Femur (tissue), 1 donor: ENCODE measurements around the gene PRR5.

ENCODE experiments used
- DNase-seq: peaks from one replicate; pipeline ENCODE4 v3.0.0-alpha.2; 2017

PRR5 gene

GRCh38 chr22:44719586-44720368 is 17.8 kb downstream of the PRR5 start:
- no peak for DNase-seq

GRCh38 chr22:44721213-44721612 is 19.2 kb downstream of the PRR5 start:
- no peak for DNase-seq

DNA sequence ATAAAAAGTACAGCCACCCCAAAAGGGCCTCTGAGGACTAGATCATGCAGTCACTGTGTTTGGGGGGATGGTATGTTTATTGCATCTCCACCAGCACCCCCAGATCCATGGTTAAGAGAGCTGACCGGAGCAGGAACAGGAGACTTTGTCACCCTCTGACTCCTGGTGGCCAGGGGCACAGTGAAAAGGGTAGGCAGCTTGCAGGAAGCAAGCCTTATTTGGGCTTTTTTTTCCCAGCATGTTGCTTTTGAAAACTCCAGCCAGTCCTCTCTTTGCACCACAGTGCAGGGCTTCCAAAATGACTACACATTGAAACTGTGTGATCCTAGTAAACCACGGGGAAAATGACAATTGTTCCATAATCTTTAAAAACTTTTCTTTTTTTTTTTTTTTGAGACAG is 20.6 kb downstream of the PRR5 start:
- no peak for DNase-seq

DNA sequence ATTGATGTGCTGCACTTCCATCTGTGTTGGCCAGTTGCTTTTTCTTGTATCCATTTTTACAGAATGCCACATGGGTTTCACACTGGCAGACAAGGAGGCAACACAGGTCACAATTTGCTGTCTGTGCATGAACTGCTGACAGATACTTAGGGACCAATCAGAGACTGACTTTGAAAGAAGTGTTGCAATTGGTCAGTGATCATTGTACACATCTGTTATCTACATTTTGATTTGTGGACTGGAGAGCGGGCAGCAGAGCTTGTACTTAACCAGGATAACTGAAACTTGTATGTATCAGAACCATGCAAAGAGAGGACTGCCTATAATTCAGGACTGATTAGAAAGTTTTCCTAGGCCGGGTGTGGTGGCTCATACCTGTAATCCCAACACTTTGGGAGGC is 21.8 kb downstream of the PRR5 start:
- DNase-seq: no peak

DNA sequence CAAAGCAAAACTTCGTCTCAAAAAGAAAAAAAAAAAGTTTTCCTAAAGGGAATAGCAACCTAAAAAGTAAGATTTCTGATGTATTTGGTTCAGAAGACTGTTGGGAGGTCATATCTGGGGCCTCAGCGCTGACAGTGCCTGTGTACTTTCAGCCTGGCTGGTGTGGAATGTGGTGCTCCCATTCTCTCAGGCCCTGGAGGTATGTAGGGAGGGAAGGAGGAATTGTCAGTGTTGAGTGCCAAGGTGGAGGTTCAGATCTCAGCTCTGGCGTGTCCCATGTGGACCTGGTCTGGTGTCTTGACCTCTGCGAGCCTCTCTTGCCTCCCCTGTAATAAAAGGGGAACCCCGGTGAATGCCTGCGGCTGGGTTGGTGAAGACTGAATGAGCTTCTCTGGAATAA is 22.4 kb downstream of the PRR5 start:
- no peak for DNase-seq

GRCh38 chr22:44724859-44725258 is 22.9 kb downstream of the PRR5 start:
- no peak for DNase-seq

DNA sequence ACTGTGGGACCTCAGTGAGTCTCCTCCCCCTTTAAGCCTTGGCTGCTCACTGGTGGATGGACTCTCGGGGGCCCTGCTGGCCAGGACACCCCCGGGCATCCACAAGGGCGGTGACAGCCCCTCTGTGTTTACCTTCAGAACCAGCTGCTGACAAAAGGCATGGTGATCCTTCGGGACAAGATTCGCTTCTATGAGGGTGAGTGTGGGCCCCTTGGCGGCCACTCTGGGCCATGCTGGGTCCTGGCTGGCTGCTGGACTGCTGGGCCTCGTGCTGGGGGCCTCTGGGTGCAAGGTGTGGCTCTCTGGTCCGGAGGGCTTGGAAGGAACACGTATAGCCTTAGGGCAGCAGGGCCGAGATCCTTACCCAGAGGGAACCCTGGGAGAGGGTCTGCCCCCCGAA is 24.4 kb downstream of the PRR5 start:
- DNase-seq: no peak

- DNase-seq: no peak
Measured at GRCh38 chr22:44727148-44727547, 25.1 kb downstream of the PRR5 start.

DNA sequence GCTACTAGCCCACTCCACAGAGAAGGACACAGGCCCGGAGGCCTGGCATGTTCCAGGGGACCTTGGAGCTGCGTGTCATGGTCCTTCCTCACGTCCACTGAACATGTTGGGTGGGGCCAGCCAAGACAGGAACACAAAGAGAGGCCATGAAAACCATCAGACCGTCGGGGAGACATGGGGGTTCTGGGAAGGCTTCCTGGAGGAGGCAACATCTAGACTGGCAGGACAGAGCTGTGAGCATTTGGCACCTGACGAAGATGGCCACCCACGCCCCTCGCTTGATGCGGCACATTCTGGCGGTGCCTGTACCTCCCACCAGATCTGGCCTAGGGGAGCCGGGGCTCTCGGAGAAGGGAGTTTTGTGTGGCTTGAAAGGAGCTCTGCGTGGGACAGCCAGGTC is 25.7 kb downstream of the PRR5 start:
- no peak for DNase-seq

- peak; percentile 86 for DNase-seq
Measured at GRCh38 chr22:44728761-44729324, 26.8 kb downstream of the PRR5 start.

- peak; percentile 91 for DNase-seq
Measured at GRCh38 chr22:44729391-44730021, 27.5 kb downstream of the PRR5 start.

GRCh38 chr22:44730022-44730393 is 28.0 kb downstream of the PRR5 start:
- peak; percentile 67 for DNase-seq

DNA sequence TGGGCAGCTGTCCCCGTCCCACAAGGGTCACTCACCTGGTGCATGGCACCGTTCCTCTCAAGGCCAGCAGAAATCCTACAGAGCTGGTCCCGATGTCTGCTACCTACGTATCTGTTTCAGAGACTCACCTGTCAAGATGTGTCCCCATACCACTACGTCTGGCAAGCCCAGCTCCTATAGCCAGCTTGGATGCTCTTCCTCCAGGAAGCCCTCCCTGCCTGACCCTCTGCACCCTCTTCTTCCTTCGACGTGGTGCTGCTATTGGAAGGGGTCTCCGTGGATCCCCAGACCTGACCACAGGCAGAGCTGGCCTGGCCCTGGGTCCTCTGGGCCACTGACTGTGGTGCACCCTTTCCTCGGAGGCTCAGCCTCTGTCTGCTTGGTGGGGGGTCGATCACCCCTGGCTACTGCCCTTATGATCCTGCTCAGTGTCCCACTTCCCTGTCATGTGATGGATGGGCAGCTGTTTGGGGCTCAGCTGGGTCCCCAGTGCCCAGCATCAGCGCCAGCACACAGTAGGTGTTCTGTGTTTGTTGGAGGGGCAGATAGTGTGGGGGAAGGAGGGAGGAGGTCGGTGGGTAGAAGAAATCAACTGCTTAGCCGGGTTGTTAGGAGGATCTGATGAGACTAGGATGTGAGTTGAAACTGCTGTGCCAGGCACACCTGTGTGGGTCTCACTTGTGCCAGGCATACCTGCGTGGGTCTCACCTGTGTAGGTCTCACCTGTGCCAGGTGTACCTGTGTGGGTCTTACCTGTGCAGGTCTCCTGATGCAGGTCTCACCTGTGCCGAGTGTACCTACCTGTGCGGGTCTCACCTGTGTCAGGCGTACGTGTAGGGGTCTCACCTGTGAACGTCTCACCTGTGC is 28.7 kb downstream of the PRR5 start:
- no peak for DNase-seq

GRCh38 chr22:44731357-44731970 is 29.5 kb downstream of the PRR5 start:
- no peak for DNase-seq

- DNase-seq: no peak
Measured at GRCh38 chr22:44732017-44732561, 30.1 kb downstream of the PRR5 start.

DNA sequence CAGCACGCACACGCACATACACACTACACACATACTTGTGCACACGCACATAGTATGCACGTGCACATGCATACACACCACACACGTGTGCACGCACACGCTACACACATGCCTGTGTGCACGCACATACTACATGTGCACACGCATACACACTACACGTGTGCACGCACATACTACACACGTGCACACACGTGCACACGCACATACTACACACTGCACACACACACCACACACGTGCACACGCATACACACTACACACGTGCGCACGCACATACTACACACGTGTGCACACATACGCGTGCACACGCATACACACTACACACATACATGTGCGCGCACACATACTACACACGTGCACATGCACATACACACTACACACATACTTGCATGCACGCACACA is 30.7 kb downstream of the PRR5 start:
- DNase-seq: no peak

- DNase-seq: no peak
Measured at GRCh38 chr22:44733426-44734106, 31.6 kb downstream of the PRR5 start.

GRCh38 chr22:44734278-44734677 is 32.3 kb downstream of the PRR5 start:
- no peak for DNase-seq

DNA sequence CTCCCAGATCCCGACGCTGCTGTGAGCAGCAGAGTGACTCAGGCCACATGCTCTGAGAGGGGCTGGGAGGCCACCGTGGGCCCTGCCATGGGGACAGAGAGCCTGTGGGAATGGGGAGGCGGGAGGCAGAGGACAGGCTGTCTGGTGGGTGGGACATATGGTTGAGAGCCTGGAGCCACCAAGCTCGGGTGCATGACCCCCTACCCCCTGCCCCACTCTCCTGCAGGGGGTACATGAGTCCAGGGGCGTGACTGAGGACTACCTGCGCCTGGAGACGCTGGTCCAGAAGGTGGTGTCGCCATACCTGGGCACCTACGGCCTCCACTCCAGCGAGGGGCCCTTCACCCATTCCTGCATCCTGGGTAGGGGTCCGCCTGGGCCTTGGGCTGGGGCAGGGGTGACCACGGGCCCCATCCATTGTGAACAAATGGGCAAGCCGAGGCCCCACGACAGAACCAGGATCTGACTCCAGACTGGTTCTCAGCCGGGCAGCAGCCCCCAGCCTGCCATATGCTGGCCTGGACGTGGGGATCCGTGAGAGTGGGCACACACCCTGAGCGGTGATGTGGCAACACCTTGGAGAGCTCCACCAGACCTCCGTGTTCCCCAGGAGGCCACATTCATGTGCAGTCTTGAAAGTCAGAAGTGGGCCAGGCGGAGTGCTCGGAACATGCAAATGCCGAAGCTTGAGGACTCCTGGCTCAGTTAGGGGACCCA is 33.0 kb downstream of the PRR5 start:
- DNase-seq: no peak

GRCh38 chr22:44735518-44736428 is 33.8 kb downstream of the PRR5 start:
- peak; percentile 82 for DNase-seq
